ENCODE results near the gene SLC7A5. TPM values are rescaled to one million over a fixed set of nuclear protein-coding genes. Genes with fewer than 3 reads are reported as not detected.
"Not testable (repeated sequence)": the region's sequence is repeated elsewhere in the genome, so short reads cannot be mapped to it uniquely, and the experiment has no call there.

The SLC7A5 gene
- total and polyA plus RNA-seq, 8 donors = 9.6 to 35.0 (median 11.1) TPM

- DNase-seq (no peak), ATAC-seq (peak; percentile 21)
- no peaks in the 10 kb centered on the region for H3K27me3 ChIP-seq
- H3K4me1 ChIP-seq = peaks cover 0 to 3% of the 10 kb centered on the region in 2 donors
- no peaks in the 10 kb centered on the region for H3K36me3 ChIP-seq
- TF ChIP-seq CTCF (IDR thresholded peaks at IDR 0.05) = no peak
- no peak overlapping the region for H3K27ac ChIP-seq
- H3K9me3 ChIP-seq = no peaks in the 10 kb centered on the region
- H3K4me3 ChIP-seq = no peak overlapping the region
- intact Hi-C loops (cut with DNase I) = no loop called here
These were observed 78.8 kb downstream of the SLC7A5 start for GRCh38 chr16:87790292-87791100.

GRCh38 chr16:87789437-87790291 is 79.6 kb downstream of the SLC7A5 start:
- Histone ChIP-seq H3K36me3 (no peaks in the 10 kb centered on the region), H3K4me1 (peaks cover 0 to 3% of the 10 kb centered on the region in 2 donors), H3K27ac (no peak overlapping the region), H3K27me3 (peaks cover 0 to 3% of the 10 kb centered on the region in 2 donors), H3K9me3 (no peaks in the 10 kb centered on the region), H3K4me3 (no peak overlapping the region)
- intact Hi-C loops (cut with DNase I) = no loop called here
- no peak for TF ChIP-seq CTCF (IDR thresholded peaks at IDR 0.05)
- peak; percentile 48 for ATAC-seq
- peak in 2 of 4 donors; percentile 3 to 51 for DNase-seq

- H3K36me3 ChIP-seq; ATAC-seq; DNase-seq; H3K9me3 ChIP-seq; intact Hi-C loops (cut with DNase I); H3K4me3 ChIP-seq; H3K27me3 ChIP-seq; H3K4me1 ChIP-seq; H3K27ac ChIP-seq: not testable (repeated sequence)
These were observed 80.4 kb downstream of the SLC7A5 start for GRCh38 chr16:87788730-87789436.

GRCh38 chr16:87787451-87788091 is 81.7 kb downstream of the SLC7A5 start:
- ATAC-seq; intact Hi-C loops (cut with DNase I); H3K4me1 ChIP-seq; DNase-seq; H3K4me3 ChIP-seq; H3K36me3 ChIP-seq; H3K9me3 ChIP-seq; H3K27ac ChIP-seq: not testable (repeated sequence)
- peaks cover 0 to 11% of the 10 kb centered on the region in 2 donors for H3K27me3 ChIP-seq

GRCh38 chr16:87784812-87785211 is 84.5 kb downstream of the SLC7A5 start:
- peaks cover 5 to 18% of the 10 kb centered on the region in 2 donors for H3K4me1 ChIP-seq
- peak; percentile 53 for ATAC-seq
- DNase-seq = no peak
- no peak for TF ChIP-seq CTCF (IDR thresholded peaks at IDR 0.05)
- no peaks in the 10 kb centered on the region for H3K9me3 ChIP-seq
- intact Hi-C loops (cut with DNase I) = no loop called here
- no peaks in the 10 kb centered on the region for H3K36me3 ChIP-seq
- no peak overlapping the region for H3K27ac ChIP-seq
- H3K27me3 ChIP-seq = peaks cover 0 to 11% of the 10 kb centered on the region in 2 donors
- no peak overlapping the region for H3K4me3 ChIP-seq
